CD4-positive, alpha-beta T cell treated with Interleukin-15 for 4 hours (primary cell): ENCODE data around the gene KISS1R.

ENCODE experiments used
- DNase-seq: peaks from one replicate; pipeline ENCODE4 v3.0.0-alpha.2; 2020; ENCODE audit warnings: low spot score

The KISS1R gene

GRCh38 chr19:900043-900301 is 17.2 kb upstream of the KISS1R start:
- DNase-seq, result no peak

GRCh38 chr19:900302-901111 is 16.6 kb upstream of the KISS1R start:
- no peak for DNase-seq

GRCh38 chr19:901216-902092 is 15.7 kb upstream of the KISS1R start:
- no peak for DNase-seq

GRCh38 chr19:902093-902370 is 15.1 kb upstream of the KISS1R start:
- no peak for DNase-seq

GRCh38 chr19:902446-903226 is 14.5 kb upstream of the KISS1R start:
- no peak for DNase-seq

DNA sequence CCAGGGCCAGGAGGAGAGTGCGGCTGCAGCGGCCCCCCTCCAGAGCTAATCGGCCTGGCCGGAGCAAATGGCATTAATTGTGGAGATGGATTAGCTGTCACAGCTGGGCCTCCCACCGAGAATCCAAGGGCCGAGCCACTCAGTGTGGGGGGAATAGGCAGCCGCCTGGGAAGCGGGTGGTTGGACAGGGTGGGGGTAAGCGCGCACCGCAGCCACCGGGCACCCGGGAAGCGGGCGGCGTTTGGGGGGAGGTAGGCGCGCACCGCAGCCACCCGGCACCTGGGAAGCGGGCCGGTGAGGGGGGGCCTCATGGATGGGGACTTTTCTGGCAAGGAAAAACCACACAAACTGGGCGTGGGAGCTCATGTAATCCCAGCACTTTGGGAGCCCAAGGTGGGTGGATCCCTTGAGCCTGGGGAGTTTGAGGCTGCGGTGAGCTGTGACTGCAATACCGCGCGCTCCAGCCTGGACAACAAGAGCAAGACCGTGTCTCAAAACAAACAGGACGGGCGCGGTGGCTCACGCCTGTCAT is 13.8 kb upstream of the KISS1R start:
- DNase-seq, result no peak

GRCh38 chr19:904545-904944 is 12.6 kb upstream of the KISS1R start:
- DNase-seq, result no peak

- DNase-seq, result no peak
These were observed 10.7 kb upstream of the KISS1R start for GRCh38 chr19:906480-906879.

- DNase-seq, result no peak
These were observed 9.8 kb upstream of the KISS1R start for GRCh38 chr19:907183-907853.

DNA sequence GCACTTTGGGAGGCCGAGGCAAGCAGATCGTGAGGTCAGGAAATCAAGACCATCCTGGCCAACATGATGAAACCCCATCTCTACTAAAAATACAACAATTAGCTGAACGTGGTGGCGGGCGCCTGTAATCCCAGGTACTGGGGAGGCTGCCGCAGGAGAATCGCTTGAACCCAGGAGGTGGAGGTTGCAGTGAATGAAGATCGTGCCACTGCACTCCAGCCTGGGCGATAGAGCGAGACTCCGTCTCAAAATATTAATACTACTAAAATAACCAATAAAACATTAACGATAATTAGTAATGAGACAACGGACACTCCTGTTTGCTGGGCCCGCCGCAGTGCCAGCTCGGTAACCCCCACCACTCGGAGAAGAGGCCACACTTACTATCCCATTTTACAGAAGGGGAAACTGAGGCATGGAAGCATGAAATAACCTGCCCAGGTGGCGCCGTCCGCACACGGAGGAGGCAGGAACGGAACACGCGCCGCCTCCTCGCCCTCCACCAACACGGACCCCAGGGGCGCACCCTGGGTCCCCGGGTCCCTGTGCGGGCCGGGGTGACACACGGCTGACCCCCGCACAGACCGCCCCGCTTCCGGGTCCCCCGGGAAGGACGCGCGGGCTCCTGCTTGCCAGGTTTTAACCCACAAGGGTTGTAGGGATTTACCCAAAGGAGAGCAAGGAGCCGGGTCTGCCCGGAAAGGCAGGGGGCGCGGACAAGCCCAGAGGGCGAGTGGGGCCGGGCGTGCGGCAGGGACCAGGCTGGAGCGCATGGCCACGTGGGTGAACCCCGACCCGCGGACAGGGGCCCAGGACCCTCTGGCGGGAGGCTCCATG is 5.7 kb upstream of the KISS1R start:
- no peak for DNase-seq

GRCh38 chr19:912181-913079 is 4.7 kb upstream of the KISS1R start:
- DNase-seq, result peak; percentile 37

GRCh38 chr19:913080-913748 is 3.9 kb upstream of the KISS1R start, which contains the start of gene R3HDM4:
TSS of gene R3HDM4 (minus strand) at chr19:913219. CDS start at chr19:913157, 62 bp downstream.
- peak; percentile 84 for DNase-seq

DNA sequence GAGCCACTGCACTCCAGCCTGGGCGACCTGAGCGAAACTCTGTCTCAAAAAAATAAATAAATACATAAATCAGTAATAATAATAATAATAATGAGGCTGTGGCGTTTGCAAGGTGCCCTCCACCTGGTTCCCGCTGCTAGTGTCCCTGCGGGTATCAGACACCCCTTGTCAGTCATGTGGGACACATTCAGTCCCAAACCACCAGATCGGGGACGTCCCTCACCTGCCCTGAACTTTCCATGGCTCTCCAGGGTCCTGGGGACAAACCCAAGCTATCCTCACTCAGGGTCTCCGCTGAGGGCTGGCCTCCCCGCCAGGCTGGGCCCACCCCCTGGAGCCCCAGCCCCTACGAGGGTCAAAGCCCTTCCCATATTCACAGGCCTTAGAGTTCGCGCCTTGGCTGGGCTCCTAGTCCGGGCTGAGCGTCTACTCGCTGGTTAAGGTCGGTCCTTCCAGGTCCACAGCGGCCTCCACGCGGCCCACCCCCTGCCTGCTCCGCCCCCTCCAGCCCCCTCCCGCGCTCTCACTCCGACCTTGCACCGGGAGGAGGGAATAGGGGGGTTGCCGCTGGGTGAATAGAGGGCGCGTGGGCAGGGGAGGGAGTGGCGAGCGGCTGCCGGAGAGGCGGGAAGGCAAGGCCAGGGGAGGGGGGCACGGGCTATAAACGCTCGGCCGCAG is 349 bp upstream of the KISS1R start:
- DNase-seq, result no peak

DNA sequence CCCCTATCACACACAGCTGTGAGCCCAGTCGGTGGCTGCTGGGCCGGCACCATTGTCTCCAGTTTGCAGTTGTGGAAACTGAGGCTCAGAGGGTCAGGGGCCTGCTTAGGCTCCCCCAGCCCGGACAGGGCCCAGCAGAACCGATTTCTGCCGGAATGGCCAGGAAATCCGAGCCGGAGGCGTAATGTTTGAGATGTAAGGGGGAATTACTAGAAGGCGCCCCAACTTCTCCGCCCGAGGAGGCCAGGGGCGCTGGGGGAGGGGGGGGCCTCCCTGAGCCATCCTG is 962 bp downstream of the KISS1R start:
- DNase-seq, result no peak

GRCh38 chr19:918481-919198 is 1.5 kb downstream of the KISS1R start:
- no peak for DNase-seq

DNA sequence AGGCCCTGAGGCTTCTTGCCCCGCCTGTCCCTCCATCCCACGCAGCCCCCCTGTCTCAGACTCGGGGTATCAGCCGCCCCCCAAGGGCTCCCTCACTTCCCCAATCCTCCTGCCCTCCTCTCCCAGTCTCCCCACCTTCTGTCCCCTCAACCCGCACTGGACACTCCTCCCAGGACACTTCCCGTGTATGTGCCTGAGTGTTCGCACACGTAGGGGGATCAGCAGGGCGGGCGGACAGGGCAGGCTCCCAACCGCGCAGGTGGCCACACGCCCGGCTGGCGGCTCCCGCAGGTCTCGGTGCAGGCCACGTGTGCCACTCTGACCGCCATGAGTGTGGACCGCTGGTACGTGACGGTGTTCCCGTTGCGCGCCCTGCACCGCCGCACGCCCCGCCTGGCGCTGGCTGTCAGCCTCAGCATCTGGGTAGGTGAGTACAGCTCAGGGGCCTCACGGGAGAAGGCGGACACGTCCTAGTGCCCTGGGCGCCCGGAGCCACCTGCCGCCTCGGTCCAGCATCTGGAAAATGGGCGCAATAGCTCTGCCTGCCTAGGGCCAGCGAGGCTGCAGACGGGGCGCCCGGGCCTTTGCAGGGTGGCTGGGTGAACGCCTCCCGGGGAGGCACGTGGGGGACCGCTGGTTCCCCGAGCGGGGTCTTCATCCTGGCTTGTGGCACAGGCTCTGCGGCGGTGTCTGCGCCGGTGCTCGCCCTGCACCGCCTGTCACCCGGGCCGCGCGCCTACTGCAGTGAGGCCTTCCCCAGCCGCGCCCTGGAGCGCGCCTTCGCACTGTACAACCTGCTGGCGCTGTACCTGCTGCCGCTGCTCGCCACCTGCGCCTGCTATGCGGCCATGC is 2.3 kb downstream of the KISS1R start:
- DNase-seq, result no peak

DNA sequence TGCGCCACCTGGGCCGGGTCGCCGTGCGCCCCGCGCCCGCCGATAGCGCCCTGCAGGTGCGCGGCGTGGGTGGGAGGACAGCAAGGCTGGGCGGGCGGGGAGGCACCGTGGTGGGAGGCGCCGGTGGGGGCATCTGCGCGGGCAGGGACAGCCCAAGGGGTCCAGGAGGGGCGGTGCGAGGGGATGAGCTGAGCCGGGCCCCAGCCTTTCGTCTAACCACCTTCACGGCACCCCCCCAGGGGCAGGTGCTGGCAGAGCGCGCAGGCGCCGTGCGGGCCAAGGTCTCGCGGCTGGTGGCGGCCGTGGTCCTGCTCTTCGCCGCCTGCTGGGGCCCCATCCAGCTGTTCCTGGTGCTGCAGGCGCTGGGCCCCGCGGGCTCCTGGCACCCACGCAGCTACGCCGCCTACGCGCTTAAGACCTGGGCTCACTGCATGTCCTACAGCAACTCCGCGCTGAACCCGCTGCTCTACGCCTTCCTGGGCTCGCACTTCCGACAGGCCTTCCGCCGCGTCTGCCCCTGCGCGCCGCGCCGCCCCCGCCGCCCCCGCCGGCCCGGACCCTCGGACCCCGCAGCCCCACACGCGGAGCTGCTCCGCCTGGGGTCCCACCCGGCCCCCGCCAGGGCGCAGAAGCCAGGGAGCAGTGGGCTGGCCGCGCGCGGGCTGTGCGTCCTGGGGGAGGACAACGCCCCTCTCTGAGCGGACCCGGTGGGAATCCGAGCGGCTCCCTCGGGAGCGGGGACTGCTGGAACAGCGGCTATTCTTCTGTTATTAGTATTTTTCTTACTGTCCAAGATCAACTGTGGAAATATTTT is 3.1 kb downstream of the KISS1R start:
- DNase-seq, result peak; percentile 68
